K562 (cell line): Measurements from ENCODE around the gene ELFN2. TPM values are rescaled to one million over a fixed set of nuclear protein-coding genes. Genes with fewer than 3 reads are reported as not detected.

Experiments used
- ATAC-seq: fragments of 200-7000 bp; cut with Tn5 transposase; 3 replicates; pipeline ENCODE4 v1.9.1; 2020; ENCODE audit warnings: moderate library complexity
- BruUV-seq: library from RNA; stranded (reverse); fragments of 400-500 nt; replicated peaks from 2 replicates; lab custom pipeline; 2021; lab: Mats Ljungman, UMichigan
- CTCF ChIA-PET: fragments of 300-600 bp; formaldehyde crosslinking; extraction: SDS; loops from one replicate; lab custom pipeline; 2021; ENCODE audit warnings: low intra/inter-chr PET ratio; lab: Yijun Ruan, JAX
- POLR2A ChIA-PET: fragments of 300-600, 350-650 bp; sonication (Branson Sonifier 250); formaldehyde crosslinking; extraction: SDS; loops from one replicate; lab custom pipeline; 2021; ENCODE audit warnings: antibody characterized with exemption, inconsistent platforms; lab: Yijun Ruan, JAX
- DNase-seq, 4 experiments: peaks; one replicate each; pipeline versions ENCODE4 v3.0.0 to v3.0.0-alpha.2; 2011 to 2018; ENCODE audit warnings: low spot score in 3 of 4, mixed read lengths in 3 of 4; ENCODE audit errors: extremely low read depth in 1 of 4
- FAIRE-seq: peaks from 2 replicates; lab custom pipeline; 2011; peaks lifted over from hg19 to GRCh38; lab: Jason Lieb, UNC
- H2AFZ ChIP-seq: 2 replicates; pipeline ENCODE4 v1.6.0; 2011; ENCODE audit warnings: low read depth, low read length, control low read depth, inconsistent platforms
- H3K27ac ChIP-seq: fragments of 200-600 bp; 3 replicates; pipeline ENCODE4 v1.8.0; 2011; ENCODE audit warnings: low read depth, mild to moderate bottlenecking, control low read depth, inconsistent platforms, low read length, moderate library complexity, mixed read lengths; ENCODE audit errors: extremely low read depth
- H3K27me3 ChIP-seq, 2 experiments: fragments of 300-600 bp in 1 of 2; 2 replicates in 1 of 2; 3 replicates in 1 of 2; pipeline versions ENCODE4 v1.6.0 to v1.8.0; 2011; ENCODE audit warnings: inconsistent platforms in 2 of 2, low read length in 2 of 2, mild to moderate bottlenecking in 1 of 2, mixed read lengths in 1 of 2, moderate library complexity in 1 of 2; ENCODE audit not compliant: control insufficient read depth in 2 of 2, insufficient read depth in 2 of 2
- H3K36me3 ChIP-seq: fragments of 300-600 bp; 3 replicates; pipeline ENCODE4 v1.8.0; 2011; ENCODE audit warnings: mild to moderate bottlenecking, low read length, inconsistent platforms; ENCODE audit not compliant: control insufficient read depth, insufficient read depth
- H3K4me1 ChIP-seq, 2 experiments: fragments of 200-600 bp in 1 of 2; replicated peaks in 1 of 2; 2 replicates in 1 of 2; 3 replicates in 1 of 2; pipeline versions ENCODE4 v1.5.1 to v1.8.0; 2011; ENCODE audit warnings: inconsistent platforms in 2 of 2, low read length in 2 of 2, mild to moderate bottlenecking in 1 of 2, mixed read lengths in 1 of 2, moderate library complexity in 1 of 2; ENCODE audit not compliant: control insufficient read depth in 2 of 2, insufficient read depth in 2 of 2
- H3K4me2 ChIP-seq: 2 replicates; pipeline ENCODE4 v1.6.1; 2011; ENCODE audit warnings: low read length, control low read depth, inconsistent platforms, mixed read lengths; ENCODE audit not compliant: insufficient read depth
- H3K4me3 ChIP-seq: fragments of 200-600 bp; sonication (generic), shearing (Covaris generic); 2 replicates; pipeline ENCODE4 v1.5.1; 2016; ENCODE audit warnings: control low read depth, inconsistent platforms
- H3K79me2 ChIP-seq: fragments of 200-600 bp; 3 replicates; pipeline ENCODE4 v1.8.0; 2011; ENCODE audit warnings: low read length, inconsistent platforms; ENCODE audit not compliant: control insufficient read depth, insufficient read depth
- H3K9ac ChIP-seq, 2 experiments: 2 replicates each; pipeline versions ENCODE4 v1.6.0 to v1.6.1; 2011; ENCODE audit warnings: low read depth in 2 of 2, low read length in 2 of 2, control low read depth in 1 of 2, inconsistent platforms in 1 of 2, mild to moderate bottlenecking in 1 of 2, mixed read lengths in 1 of 2; ENCODE audit not compliant: insufficient read depth in 1 of 2
- H3K9me1 ChIP-seq: one replicate; pipeline ENCODE4 v1.6.0; 2011; ENCODE audit warnings: inconsistent platforms, mild to moderate bottlenecking, low read length, moderate library complexity; ENCODE audit not compliant: control insufficient read depth, insufficient read depth
- H3K9me3 ChIP-seq: replicated peaks from 2 replicates; pipeline ENCODE4 v1.5.1; 2011; ENCODE audit warnings: low read depth, low read length, inconsistent platforms; ENCODE audit not compliant: control insufficient read depth, insufficient read depth
- H4K20me1 ChIP-seq: replicated peaks from 2 replicates; pipeline ENCODE4 v1.6.1; 2011; ENCODE audit warnings: low read length, inconsistent platforms, mixed read lengths; ENCODE audit not compliant: control insufficient read depth, insufficient read depth
- ASH1L ChIP-seq: fragments of 450-650 bp; IDR thresholded peaks from 2 replicates; pipeline ENCODE4 v1.6.1; 2018; ENCODE audit warnings: borderline replicate concordance, mild to moderate bottlenecking, low read depth; ENCODE audit not compliant: partially characterized antibody
- CTCF ChIP-seq, 3 experiments: IDR thresholded peaks in 2 of 3; conservative IDR thresholded peaks in 1 of 3; 2 replicates each; pipeline ENCODE4 v1.5.1; 2011 to 2012; ENCODE audit warnings: low read length in 3 of 3, mild to moderate bottlenecking in 3 of 3, control low read depth in 2 of 3, improper control_type of control experiment in 1 of 3, inconsistent platforms in 1 of 3, low read depth in 1 of 3, mixed read lengths in 1 of 3, moderate library complexity in 1 of 3; ENCODE audit not compliant: insufficient read depth in 2 of 3
- ESRRA ChIP-seq: fragments of 450-650 bp; IDR thresholded peaks from 2 replicates; pipeline ENCODE4 v1.6.1; 2014; ENCODE audit warnings: low read depth, mild to moderate bottlenecking, moderate library complexity, borderline replicate concordance
- MTA2 ChIP-seq: fragments of 450-650 bp; IDR thresholded peaks from 2 replicates; pipeline ENCODE4 v1.6.1; 2016; ENCODE audit warnings: low read depth
- RAD21 ChIP-seq, 2 experiments: fragments of 250-450 bp in 1 of 2; fragments of 450-650 bp in 1 of 2; sonication (Bioruptor Pico) in 1 of 2; formaldehyde crosslinking in 1 of 2; IDR thresholded peaks in 1 of 2; conservative IDR thresholded peaks in 1 of 2; 2 replicates each; pipeline versions ENCODE4 v1.4.0 to v1.8.0; 2020 to 2022; ENCODE audit warnings: mild to moderate bottlenecking in 2 of 2, moderate library complexity in 1 of 2
- SPI1 ChIP-seq: IDR thresholded peaks from 2 replicates; pipeline ENCODE4 v1.6.1; 2011; ENCODE audit warnings: low read depth, low read length, control low read depth, borderline replicate concordance
- XRCC5 ChIP-seq: fragments of 200-400 bp; formaldehyde crosslinking; IDR thresholded peaks from 2 replicates; pipeline ENCODE4 v1.6.1; 2017; ENCODE audit warnings: low read depth, mild to moderate bottlenecking, low read length
- ZC3H8 ChIP-seq: fragments of 450-650 bp; IDR thresholded peaks from 2 replicates; pipeline ENCODE4 v1.6.1; 2017
- ZFP1 ChIP-seq: fragments of 450-650 bp; formaldehyde crosslinking; IDR thresholded peaks from 2 replicates; pipeline ENCODE4 v1.4.0; 2020; ENCODE audit warnings: mild to moderate bottlenecking, mixed read lengths
- WGBS: fragments of 100-300 bp; shearing (Covaris generic); methylation state at CpG from one replicate; pipeline ENCODE4 v1.1.6; 2016; ENCODE audit warnings: low coverage, mixed read lengths; ENCODE audit not compliant: insufficient coverage; ENCODE audit errors: missing lambda C conversion rate; 5-methylcytosine and 5-hydroxymethylcytosine counted together
- in situ Hi-C: fragments of 300-500 bp; cut with MboI; formaldehyde crosslinking; loops from 4 replicates; pipeline ENCODE4 v1.15.0; 2018; ENCODE audit warnings: inconsistent platforms, mixed read lengths
- intact Hi-C: fragments of 100-400 bp; cut with micrococcal nuclease; formaldehyde crosslinking; loops from 2 replicates; pipeline ENCODE4 v1.14.2; 2022
- polyA plus RNA-seq, 8 experiments: library from polyadenylated mRNA; depleted of rRNA in 4 of 8; stranded (reverse) in 5 of 8; unstranded in 3 of 8; fragments of >200 nt; fragmentation: Nextera tagmentation in 2 of 8; fragmentation: Illumina TruSeq in 1 of 8; extraction: Ambion mirVana in 2 of 8; extraction: Trizol in 1 of 8; gene quantifications; 2 replicates each; pipeline versions ENCODE4 v1.2.1 to v1.2.3, GENCODE V29; 2011 to 2014; ENCODE audit warnings: inconsistent platforms in 1 of 8, missing spikeins in 1 of 8
- total RNA-seq, 7 experiments: library from RNA; depleted of rRNA in 6 of 7; stranded (reverse); fragments of >200 nt in 6 of 7; fragmentation: Illumina TruSeq in 2 of 7; extraction: Trizol in 2 of 7; gene quantifications; 2 replicates each; pipeline versions ENCODE4 v1.2.1 to v1.2.3, GENCODE V29; 2011 to 2021; ENCODE audit warnings: low replicate concordance in 1 of 7
- TF ChIP-seq, protein P1 (sequence below): sonication (generic); formaldehyde crosslinking; IDR thresholded peaks from 2 replicates; pipeline ENCODE4 v1.8.1; 2023; ENCODE audit warnings: missing genetic modification reagents, mild to moderate bottlenecking, borderline replicate concordance

Gene ELFN2
- total and polyA plus RNA-seq, 9 of the 15 experiments (the other 6 are each of a cell fraction or from before 2014, with no cell fraction given), result not detected

DNA sequence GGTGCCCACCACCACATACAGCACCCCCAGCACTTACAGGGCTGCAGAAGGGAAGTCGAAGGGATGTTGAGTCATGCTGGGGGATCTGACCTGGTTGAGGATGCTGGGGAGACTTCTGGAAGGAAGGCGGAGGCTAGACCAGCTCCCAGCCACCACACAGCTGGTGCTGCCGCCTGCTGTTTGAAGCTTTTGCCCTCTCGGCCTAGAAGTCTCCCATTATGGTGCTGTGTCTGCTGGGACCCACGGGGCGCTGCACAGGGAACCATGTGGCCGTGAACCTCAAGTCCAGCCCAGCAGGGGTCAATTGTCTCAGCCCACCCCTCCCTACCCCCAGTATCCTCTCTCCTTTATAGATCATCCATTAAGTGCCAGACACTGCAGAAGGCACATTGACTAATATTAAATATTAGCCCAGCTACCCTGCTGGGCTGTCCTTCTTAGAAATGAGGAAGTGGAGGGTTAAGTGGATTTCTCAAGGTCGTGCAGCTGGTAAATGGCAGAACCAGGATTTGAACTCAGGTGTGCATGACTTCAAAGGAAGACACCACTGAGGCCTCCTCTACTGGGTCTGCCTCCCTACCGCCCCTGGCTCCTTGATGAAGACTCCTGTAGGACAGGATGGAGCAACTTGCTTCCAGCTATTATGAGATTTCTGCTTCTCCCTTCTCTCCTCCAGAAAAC is 95.3 kb downstream of the ELFN2 start:
- in situ Hi-C loops, result no loop called here
- TF ChIP-seq RAD21 (CRISPR knock-in tag; conservative IDR thresholded peaks at IDR 0.05 in 1 of 2, IDR thresholded peaks at IDR 0.05 in 1 of 2), result 0 out of 4 replicates have a peak, but pooled peaks of 1 of the 2 experiments have one; percentile 25
- peak; percentile 94 for TF ChIP-seq SPI1
- TF ChIP-seq, protein P1, sequence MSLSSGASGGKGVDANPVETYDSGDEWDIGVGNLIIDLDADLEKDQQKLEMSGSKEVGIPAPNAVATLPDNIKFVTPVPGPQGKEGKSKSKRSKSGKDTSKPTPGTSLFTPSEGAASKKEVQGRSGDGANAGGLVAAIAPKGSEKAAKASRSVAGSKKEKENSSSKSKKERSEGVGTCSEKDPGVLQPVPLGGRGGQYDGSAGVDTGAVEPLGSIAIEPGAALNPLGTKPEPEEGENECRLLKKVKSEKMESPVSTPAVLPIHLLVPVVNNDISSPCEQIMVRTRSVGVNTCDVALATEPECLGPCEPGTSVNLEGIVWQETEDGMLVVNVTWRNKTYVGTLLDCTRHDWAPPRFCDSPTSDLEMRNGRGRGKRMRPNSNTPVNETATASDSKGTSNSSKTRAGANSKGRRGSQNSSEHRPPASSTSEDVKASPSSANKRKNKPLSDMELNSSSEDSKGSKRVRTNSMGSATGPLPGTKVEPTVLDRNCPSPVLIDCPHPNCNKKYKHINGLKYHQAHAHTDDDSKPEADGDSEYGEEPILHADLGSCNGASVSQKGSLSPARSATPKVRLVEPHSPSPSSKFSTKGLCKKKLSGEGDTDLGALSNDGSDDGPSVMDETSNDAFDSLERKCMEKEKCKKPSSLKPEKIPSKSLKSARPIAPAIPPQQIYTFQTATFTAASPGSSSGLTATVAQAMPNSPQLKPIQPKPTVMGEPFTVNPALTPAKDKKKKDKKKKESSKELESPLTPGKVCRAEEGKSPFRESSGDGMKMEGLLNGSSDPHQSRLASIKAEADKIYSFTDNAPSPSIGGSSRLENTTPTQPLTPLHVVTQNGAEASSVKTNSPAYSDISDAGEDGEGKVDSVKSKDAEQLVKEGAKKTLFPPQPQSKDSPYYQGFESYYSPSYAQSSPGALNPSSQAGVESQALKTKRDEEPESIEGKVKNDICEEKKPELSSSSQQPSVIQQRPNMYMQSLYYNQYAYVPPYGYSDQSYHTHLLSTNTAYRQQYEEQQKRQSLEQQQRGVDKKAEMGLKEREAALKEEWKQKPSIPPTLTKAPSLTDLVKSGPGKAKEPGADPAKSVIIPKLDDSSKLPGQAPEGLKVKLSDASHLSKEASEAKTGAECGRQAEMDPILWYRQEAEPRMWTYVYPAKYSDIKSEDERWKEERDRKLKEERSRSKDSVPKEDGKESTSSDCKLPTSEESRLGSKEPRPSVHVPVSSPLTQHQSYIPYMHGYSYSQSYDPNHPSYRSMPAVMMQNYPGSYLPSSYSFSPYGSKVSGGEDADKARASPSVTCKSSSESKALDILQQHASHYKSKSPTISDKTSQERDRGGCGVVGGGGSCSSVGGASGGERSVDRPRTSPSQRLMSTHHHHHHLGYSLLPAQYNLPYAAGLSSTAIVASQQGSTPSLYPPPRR, result no peak
- no peak for TF ChIP-seq ASH1L
- no peak for TF ChIP-seq MTA2
- peak in 2 of 3 experiments; percentile 37 to 48; a peak in 4 of 6 replicates for TF ChIP-seq CTCF (IDR thresholded peaks at IDR 0.05 in 2 of 3, conservative IDR thresholded peaks at IDR 0.05 in 1 of 3; ENCODE audit: insufficient read depth in 2 of 3, low read depth in 1 of 3, low read length in 3 of 3)
- TF ChIP-seq ZC3H8, result no peak
- no peak for TF ChIP-seq ESRRA
- TF ChIP-seq ZFP1 (CRISPR knock-in tag), result no peak
- TF ChIP-seq XRCC5, result no peak
- H3K36me3 ChIP-seq, result no peaks in the 10 kb centered on the region
- H3K27ac ChIP-seq, result no peak overlapping the region
- ChIA-PET CTCF (no interaction called here), POLR2A (interaction anchor here (0.9 to 1.6 kb wide), 2 partner anchors 9 to 92 kb away, joined by 3 to 6 read pairs; no protein-coding TSS in a partner anchor)
- no peak overlapping the region for H2AFZ ChIP-seq
- peaks cover 0 to 26% of the 10 kb centered on the region in 2 experiments; a peak in 3 of 5 replicates for H3K4me1 ChIP-seq
- H3K4me2 ChIP-seq, result no peak overlapping the region
- WGBS, result 0% methylated on average over 7 of the region's 9 CpGs
- no peaks in the 10 kb centered on the region for H3K9me1 ChIP-seq
- peak in 2 of 4 experiments; percentile 16 to 26 for DNase-seq
- no peak overlapping the region for H3K4me3 ChIP-seq
- peaks cover 14 to 39% of the 10 kb centered on the region in 2 experiments; a peak in 4 of 5 replicates for H3K27me3 ChIP-seq
- peak; percentile 43; the same call in 1 of the 3 replicates for ATAC-seq
- BruUV-seq, result no TSS peak
- no peaks in the 10 kb centered on the region; the same call in 1 of the 2 replicates for H4K20me1 ChIP-seq
- H3K9me3 ChIP-seq, result no peaks in the 10 kb centered on the region
- H3K79me2 ChIP-seq, result no peaks in the 10 kb centered on the region
- H3K9ac ChIP-seq, result no peak overlapping the region
- intact Hi-C loops, result no loop called here
- no peak for FAIRE-seq
